Stimulated activated CD4-positive, alpha-beta T cell treated with anti-CD3 and anti-CD28 coated beads, Interleukin-1b, Interleukin-23, amount 100 ng/mL, for 48 hours (primary cell): ENCODE results near the gene CENPU.
"Not testable (repeated sequence)": the region's sequence is repeated elsewhere in the genome, so short reads cannot be mapped to it uniquely, and the experiment has no call there.

ENCODE experiments used
- DNase-seq: peaks from one replicate; pipeline ENCODE4 v3.0.0-alpha.2; 2020

CENPU gene

GRCh38 chr4:184733654-184734524, at the start of gene CENPU:
TSS of gene CENPU (minus strand) at chr4:184734096. CDS start at chr4:184734062, 34 bp downstream.
- peak; percentile 96 for DNase-seq

- DNase-seq, result no peak
Observed at GRCh38 chr4:184782731-184783373, 49.0 kb upstream of the CENPU start.

- DNase-seq, result not testable (repeated sequence)
Observed at GRCh38 chr4:184779160-184779559, 45.3 kb upstream of the CENPU start.

- DNase-seq, result no peak
Observed at GRCh38 chr4:184778325-184778724, 44.4 kb upstream of the CENPU start.

- DNase-seq, result no peak
Observed at GRCh38 chr4:184776821-184777220, 42.9 kb upstream of the CENPU start.

- DNase-seq, result no peak
Observed at GRCh38 chr4:184775854-184776555, 42.1 kb upstream of the CENPU start.

- DNase-seq, result no peak
Observed at GRCh38 chr4:184774152-184774551, 40.3 kb upstream of the CENPU start.

GRCh38 chr4:184771416-184771815, 37.5 kb upstream of the CENPU start:
- no peak for DNase-seq

GRCh38 chr4:184769141-184769765, 35.4 kb upstream of the CENPU start:
- DNase-seq, result no peak

- no peak for DNase-seq
Observed at GRCh38 chr4:184768296-184768695, 34.4 kb upstream of the CENPU start.

GRCh38 chr4:184766446-184766845, 32.5 kb upstream of the CENPU start:
- no peak for DNase-seq

- no peak for DNase-seq
Observed at GRCh38 chr4:184765473-184766340, 31.8 kb upstream of the CENPU start.

GRCh38 chr4:184764601-184765000, 30.7 kb upstream of the CENPU start:
- no peak for DNase-seq

- DNase-seq, result no peak
Observed at GRCh38 chr4:184763150-184763780, 29.4 kb upstream of the CENPU start.

- DNase-seq, result peak; percentile 26
Observed at GRCh38 chr4:184762100-184762499, 28.2 kb upstream of the CENPU start.

- DNase-seq, result no peak
Observed at GRCh38 chr4:184760681-184761080, 26.8 kb upstream of the CENPU start.

GRCh38 chr4:184757810-184758209, 23.9 kb upstream of the CENPU start:
- DNase-seq, result no peak

GRCh38 chr4:184756399-184756798, 22.5 kb upstream of the CENPU start:
- no peak for DNase-seq

- no peak for DNase-seq
Observed at GRCh38 chr4:184755278-184755677, 21.4 kb upstream of the CENPU start.

- DNase-seq, result no peak
Observed at GRCh38 chr4:184752496-184753275, 18.8 kb upstream of the CENPU start.

- DNase-seq, result no peak
Observed at GRCh38 chr4:184751585-184751956, 17.7 kb upstream of the CENPU start.
